HFF-Myc (cell line): ENCODE data around the gene ANKRD31.

ENCODE experiments used
- DNase-seq: peaks from one replicate; pipeline ENCODE4 v3.0.0-alpha.2; 2011; ENCODE audit warnings: low read depth; ENCODE audit errors: extremely low read depth
- H3K4me3 ChIP-seq: replicated peaks from 2 replicates; pipeline ENCODE4 v1.5.1; 2011; ENCODE audit warnings: low read depth, mild to moderate bottlenecking, control low read depth, low read length
- CTCF ChIP-seq: IDR thresholded peaks from 2 replicates; pipeline ENCODE4 v1.5.1; 2012; ENCODE audit warnings: mild to moderate bottlenecking, low read depth, low read length, control low read depth; ENCODE audit errors: missing control alignments

The ANKRD31 gene

GRCh38 chr5:75199946-75200345 lies 36.7 kb downstream of the ANKRD31 start:
- TF ChIP-seq CTCF = no peak
- no peak overlapping the region for H3K4me3 ChIP-seq
- no peak for DNase-seq

- no peak for DNase-seq
- no peak for TF ChIP-seq CTCF
- H3K4me3 ChIP-seq = no peak overlapping the region
Measured at GRCh38 chr5:75199071-75199470, 37.6 kb downstream of the ANKRD31 start.

- DNase-seq = no peak
Measured at GRCh38 chr5:75197745-75198144, 38.9 kb downstream of the ANKRD31 start.

GRCh38 chr5:75192804-75193203 lies 43.9 kb downstream of the ANKRD31 start:
- DNase-seq = no peak
- H3K4me3 ChIP-seq = no peak overlapping the region
- TF ChIP-seq CTCF = no peak

More at GRCh38 chr5:75197745-75198144, 38.9 kb downstream of the ANKRD31 start:
- no peak overlapping the region for H3K4me3 ChIP-seq
- TF ChIP-seq CTCF = no peak

GRCh38 chr5:75192264-75192663 lies 44.4 kb downstream of the ANKRD31 start:
- no peak for TF ChIP-seq CTCF
- DNase-seq = no peak
- H3K4me3 ChIP-seq = no peak overlapping the region

- TF ChIP-seq CTCF = no peak
- no peak for DNase-seq
- no peak overlapping the region for H3K4me3 ChIP-seq
Measured at GRCh38 chr5:75190227-75190626, 46.5 kb downstream of the ANKRD31 start.

- no peak overlapping the region for H3K4me3 ChIP-seq
- no peak for DNase-seq
- no peak for TF ChIP-seq CTCF
Measured at GRCh38 chr5:75189353-75189752, 47.3 kb downstream of the ANKRD31 start.
